Smooth muscle cell (in vitro differentiated cells): ENCODE results near the gene CDH23. TPM values are rescaled to one million over a fixed set of nuclear protein-coding genes. Genes with fewer than 3 reads are reported as not detected.

Experiments used
- DNase-seq: peaks from one replicate; lab custom pipeline; 2025; ENCODE audit not compliant: unreplicated experiment; lab: John Stamatoyannopoulos, UW
- H2AFZ ChIP-seq: fragments of 200-600 bp; sonication (generic); 2 replicates; pipeline ENCODE4 v1.6.0; 2016; ENCODE audit warnings: antibody characterized with exemption, low read depth, mild to moderate bottlenecking
- H3F3A ChIP-seq: fragments of 200-600 bp; sonication (generic); 2 replicates; pipeline ENCODE4 v1.6.0; 2017; ENCODE audit warnings: antibody characterized with exemption, low read depth
- H3K27ac ChIP-seq: fragments of 200-600 bp; sonication (generic); 2 replicates; pipeline ENCODE4 v1.5.1; 2016; ENCODE audit warnings: low read depth, mild to moderate bottlenecking
- H3K27me3 ChIP-seq: fragments of 200-600 bp; sonication (generic); 2 replicates; pipeline ENCODE4 v1.6.1; 2016; ENCODE audit warnings: low read depth, mild to moderate bottlenecking
- H3K36me3 ChIP-seq: fragments of 200-600 bp; sonication (generic); 2 replicates; pipeline ENCODE4 v1.5.1; 2016; ENCODE audit warnings: low read depth
- H3K4me1 ChIP-seq: fragments of 200-600 bp; sonication (generic); 2 replicates; pipeline ENCODE4 v1.5.1; 2016; ENCODE audit warnings: low read depth
- H3K4me2 ChIP-seq: fragments of 200-600 bp; sonication (generic); 2 replicates; pipeline ENCODE4 v1.6.0; 2016; ENCODE audit warnings: mild to moderate bottlenecking
- H3K4me3 ChIP-seq: fragments of 200-600 bp; sonication (generic); 2 replicates; pipeline ENCODE4 v1.5.1; 2016; ENCODE audit warnings: mild to moderate bottlenecking
- H3K79me2 ChIP-seq: fragments of 200-600 bp; sonication (generic); 2 replicates; pipeline ENCODE4 v1.6.0; 2016; ENCODE audit warnings: low read depth, mild to moderate bottlenecking
- H3K9ac ChIP-seq: fragments of 200-600 bp; sonication (generic); 2 replicates; pipeline ENCODE4 v1.6.0; 2016; ENCODE audit warnings: low read depth
- H3K9me3 ChIP-seq: fragments of 200-600 bp; sonication (generic); replicated peaks from 2 replicates; pipeline ENCODE4 v1.5.1; 2016; ENCODE audit warnings: low read depth
- H4K20me1 ChIP-seq: fragments of 200-600 bp; sonication (generic); 2 replicates; pipeline ENCODE4 v1.6.0; 2016; ENCODE audit warnings: low read depth
- CTCF ChIP-seq: fragments of 200-600 bp; sonication (generic); IDR thresholded peaks from 2 replicates; pipeline ENCODE4 v1.5.1; 2017; ENCODE audit warnings: borderline replicate concordance, mild to moderate bottlenecking, antibody characterized with exemption; ENCODE audit not compliant: insufficient read depth, poor library complexity, severe bottlenecking
- WGBS: methylation state at CpG from one replicate; pipeline ENCODE4 v1.1.7; 2016; ENCODE audit warnings: low lambda C conversion rate; 5-methylcytosine and 5-hydroxymethylcytosine counted together
- polyA plus RNA-seq: library from polyadenylated mRNA; unstranded; fragments of >200 nt; fragmentation: Nextera tagmentation; extraction: Ambion mirVana; gene quantifications from 2 replicates; pipeline ENCODE4 v1.2.1, GENCODE V29; 2016
- total RNA-seq: library from RNA; depleted of rRNA; stranded (reverse); fragments of >200 nt; gene quantifications from 2 replicates; pipeline ENCODE4 v1.2.3, GENCODE V29; 2014

The CDH23 gene
- total and polyA plus RNA-seq, 2 experiments from 2014 or later: 0.99 to 2.5 TPM

- peaks cover 12% of the 10 kb centered on the region for H3K4me1 ChIP-seq
- DNase-seq: no peak
- no peak overlapping the region for H3K27ac ChIP-seq
- TF ChIP-seq CTCF: no peak
- H3K9me3 ChIP-seq: no peaks in the 10 kb centered on the region
- H3K27me3 ChIP-seq: peaks cover 4% of the 10 kb centered on the region
- H3K9ac ChIP-seq: no peak overlapping the region
- H2AFZ ChIP-seq: no peak overlapping the region
- H4K20me1 ChIP-seq: no peaks in the 10 kb centered on the region
- 75% methylated on average over 7 of the region's 7 CpGs for WGBS
- H3K4me2 ChIP-seq: no peak overlapping the region
- no peaks in the 10 kb centered on the region for H3K79me2 ChIP-seq
- no peak overlapping the region for H3K4me3 ChIP-seq
- no peaks in the 10 kb centered on the region for H3K36me3 ChIP-seq
- H3F3A ChIP-seq: no peaks in the 10 kb centered on the region
Observed at GRCh38 chr10:71542478-71542877, 145.8 kb downstream of the CDH23 start.

- H3K4me3 ChIP-seq: no peak overlapping the region
- H3K4me1 ChIP-seq: peaks cover 20% of the 10 kb centered on the region
- no peak for TF ChIP-seq CTCF
- H3K4me2 ChIP-seq: no peak overlapping the region
- no peak overlapping the region for H3K27ac ChIP-seq
- H3K9ac ChIP-seq: no peak overlapping the region
- H3F3A ChIP-seq: no peaks in the 10 kb centered on the region
- no peaks in the 10 kb centered on the region for H3K36me3 ChIP-seq
- H3K79me2 ChIP-seq: no peaks in the 10 kb centered on the region
- 41% methylated on average over 3 of the region's 3 CpGs for WGBS
- H3K9me3 ChIP-seq: no peaks in the 10 kb centered on the region
- H4K20me1 ChIP-seq: no peaks in the 10 kb centered on the region
- H3K27me3 ChIP-seq: peaks cover 4% of the 10 kb centered on the region
- no peak overlapping the region for H2AFZ ChIP-seq
- DNase-seq: no peak
Observed at GRCh38 chr10:71543608-71544170, 147.0 kb downstream of the CDH23 start.

- DNase-seq: no peak
- Histone ChIP-seq H3K79me2 (no peaks in the 10 kb centered on the region), H2AFZ (no peak overlapping the region), H3F3A (no peaks in the 10 kb centered on the region), H3K9me3 (no peaks in the 10 kb centered on the region), H3K36me3 (no peaks in the 10 kb centered on the region), H3K9ac (no peak overlapping the region), H3K27me3 (no peaks in the 10 kb centered on the region), H3K27ac (no peak overlapping the region), H4K20me1 (no peaks in the 10 kb centered on the region), H3K4me2 (no peak overlapping the region), H3K4me1 (peaks cover 20% of the 10 kb centered on the region), H3K4me3 (no peak overlapping the region)
- 91% methylated on average over 10 of the region's 10 CpGs for WGBS
- TF ChIP-seq CTCF: no peak
Observed at GRCh38 chr10:71545001-71545400, 148.3 kb downstream of the CDH23 start.

GRCh38 chr10:71546220-71546619, 149.5 kb downstream of the CDH23 start:
- Histone ChIP-seq H3K9ac (no peak overlapping the region), H3F3A (no peaks in the 10 kb centered on the region), H2AFZ (no peak overlapping the region), H3K4me3 (no peak overlapping the region), H3K27me3 (no peaks in the 10 kb centered on the region), H3K79me2 (no peaks in the 10 kb centered on the region), H3K9me3 (no peaks in the 10 kb centered on the region), H3K4me1 (peaks cover 20% of the 10 kb centered on the region), H3K4me2 (no peak overlapping the region), H3K36me3 (no peaks in the 10 kb centered on the region), H4K20me1 (no peaks in the 10 kb centered on the region), H3K27ac (no peak overlapping the region)
- no peak for TF ChIP-seq CTCF
- 94% methylated on average over 7 of the region's 7 CpGs for WGBS
- DNase-seq: no peak
